Measurements from ENCODE around the gene SLC27A3.

The SLC27A3 gene, protein sequence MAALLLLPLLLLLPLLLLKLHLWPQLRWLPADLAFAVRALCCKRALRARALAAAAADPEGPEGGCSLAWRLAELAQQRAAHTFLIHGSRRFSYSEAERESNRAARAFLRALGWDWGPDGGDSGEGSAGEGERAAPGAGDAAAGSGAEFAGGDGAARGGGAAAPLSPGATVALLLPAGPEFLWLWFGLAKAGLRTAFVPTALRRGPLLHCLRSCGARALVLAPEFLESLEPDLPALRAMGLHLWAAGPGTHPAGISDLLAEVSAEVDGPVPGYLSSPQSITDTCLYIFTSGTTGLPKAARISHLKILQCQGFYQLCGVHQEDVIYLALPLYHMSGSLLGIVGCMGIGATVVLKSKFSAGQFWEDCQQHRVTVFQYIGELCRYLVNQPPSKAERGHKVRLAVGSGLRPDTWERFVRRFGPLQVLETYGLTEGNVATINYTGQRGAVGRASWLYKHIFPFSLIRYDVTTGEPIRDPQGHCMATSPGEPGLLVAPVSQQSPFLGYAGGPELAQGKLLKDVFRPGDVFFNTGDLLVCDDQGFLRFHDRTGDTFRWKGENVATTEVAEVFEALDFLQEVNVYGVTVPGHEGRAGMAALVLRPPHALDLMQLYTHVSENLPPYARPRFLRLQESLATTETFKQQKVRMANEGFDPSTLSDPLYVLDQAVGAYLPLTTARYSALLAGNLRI

DNA sequence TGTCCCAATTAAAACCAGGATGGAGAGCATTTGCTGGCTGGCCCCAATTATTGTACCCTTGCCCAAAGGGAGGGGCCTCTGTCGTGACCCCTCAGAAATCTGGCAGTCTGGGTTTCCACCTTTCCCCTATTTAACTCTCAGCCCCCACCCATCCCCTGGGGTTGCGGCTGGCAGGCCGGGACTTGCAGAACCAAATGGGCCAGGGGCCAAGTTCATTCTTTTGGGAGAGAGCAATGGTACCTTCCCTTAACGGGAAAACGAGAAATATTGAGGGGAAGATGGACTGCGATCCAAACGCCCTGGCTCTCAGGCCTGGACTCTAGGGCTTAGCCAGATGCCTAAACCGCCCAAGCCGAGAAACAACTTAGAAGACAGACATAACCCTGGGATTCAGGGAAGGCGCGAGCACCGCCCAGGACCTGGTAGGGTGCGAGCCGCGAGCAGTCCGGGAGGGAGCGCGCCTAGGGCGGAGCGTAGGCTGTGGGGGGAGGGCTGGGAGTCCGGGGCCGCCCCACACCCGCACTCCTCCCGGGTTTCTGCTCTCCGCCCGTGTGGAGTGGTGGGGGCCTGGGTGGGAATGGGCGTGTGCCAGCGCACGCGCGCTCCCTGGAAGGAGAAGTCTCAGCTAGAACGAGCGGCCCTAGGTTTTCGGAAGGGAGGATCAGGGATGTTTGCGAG lies at the start of gene SLC27A3:
Gene SLC27A3 (plus strand): TSS at position 628 of the 678 bp plus-strand sequence. CDS start 91 bp downstream, outside the sequence.
- peak; percentile 71 for DNase-seq (ENCODE audit: low read depth)

DNA sequence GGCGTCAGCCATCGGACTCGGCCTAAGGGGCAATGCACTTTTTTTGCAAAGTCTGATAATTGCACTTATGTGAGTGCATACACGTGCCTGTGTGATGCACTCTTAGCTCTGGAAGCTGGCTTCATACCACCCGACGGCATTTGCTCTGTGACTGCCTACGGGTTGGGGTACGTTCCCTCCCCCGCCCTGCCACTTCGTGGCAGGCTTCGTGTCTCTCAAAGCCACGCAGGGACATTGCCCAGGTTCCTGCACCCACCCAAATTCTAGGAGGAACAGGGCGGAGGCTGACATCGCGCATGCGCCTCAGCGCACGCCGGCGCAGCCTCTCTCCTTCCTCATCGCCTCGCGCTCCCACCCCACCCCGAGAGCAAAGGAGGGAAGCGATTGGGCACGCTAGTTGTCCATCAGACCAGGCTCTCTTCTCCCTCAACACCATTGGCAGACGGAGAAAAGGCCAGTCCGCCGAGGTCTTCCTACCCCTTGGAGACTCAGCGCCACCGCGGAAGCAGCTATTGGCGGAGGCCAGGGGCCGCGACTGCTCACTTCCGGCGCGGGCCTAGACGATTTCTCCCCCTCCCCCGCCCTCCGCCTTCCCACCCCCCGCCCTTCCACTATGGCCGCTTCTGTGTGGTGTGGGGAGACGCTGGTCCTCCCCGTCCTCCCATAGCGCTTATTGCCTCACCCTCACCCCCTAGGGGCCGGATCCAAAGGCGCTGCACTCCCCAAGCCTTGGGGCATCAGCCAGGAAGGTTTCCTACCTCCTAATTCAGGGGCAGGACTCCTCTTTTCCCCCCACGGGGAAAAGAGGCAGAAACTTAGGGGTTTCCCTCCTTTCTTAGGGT lies 47.5 kb upstream of the SLC27A3 start, which contains the start of gene INTS3:
Gene INTS3 (plus strand): TSS at position 588 of the 842 bp plus-strand sequence. CDS start 585 bp downstream, outside the sequence.
- peak; percentile 100 for DNase-seq (ENCODE audit: low read depth)

DNA sequence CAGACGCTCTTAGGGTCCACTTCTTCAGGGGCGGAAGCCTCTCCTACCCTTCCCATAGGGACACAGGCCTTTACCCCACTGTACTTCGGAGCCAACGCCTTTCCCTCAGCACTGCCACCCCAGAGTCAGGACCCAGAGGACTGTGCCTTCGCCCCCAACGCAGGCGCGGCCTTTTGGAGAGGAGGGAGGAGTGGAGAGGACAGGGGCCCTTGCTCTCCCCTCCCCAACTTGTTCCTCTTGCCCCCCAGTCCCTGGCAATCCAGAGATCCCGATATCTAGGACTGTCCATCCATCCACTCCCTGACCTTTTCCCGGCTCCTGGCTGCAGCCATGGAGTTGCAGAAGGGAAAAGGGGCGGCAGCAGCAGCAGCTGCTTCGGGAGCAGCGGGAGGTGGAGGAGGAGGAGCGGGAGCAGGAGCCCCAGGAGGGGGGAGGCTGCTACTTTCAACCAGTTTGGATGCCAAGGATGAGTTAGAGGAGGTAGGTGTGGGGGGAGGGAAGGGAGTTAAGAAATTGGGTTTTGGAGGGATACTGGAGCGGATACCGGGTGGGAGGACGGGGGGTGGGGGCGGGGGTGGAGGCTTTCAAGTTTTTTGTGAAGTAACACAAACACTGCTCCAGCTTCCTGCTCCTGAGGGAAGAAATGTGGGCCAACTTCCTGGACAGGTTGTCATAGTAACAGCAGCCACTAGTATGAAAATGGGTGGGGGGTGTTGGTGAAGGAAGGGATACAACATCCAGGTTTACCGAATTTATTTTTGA lies 46.7 kb upstream of the SLC27A3 start:
- no peak for DNase-seq (ENCODE audit: low read depth)

DNA sequence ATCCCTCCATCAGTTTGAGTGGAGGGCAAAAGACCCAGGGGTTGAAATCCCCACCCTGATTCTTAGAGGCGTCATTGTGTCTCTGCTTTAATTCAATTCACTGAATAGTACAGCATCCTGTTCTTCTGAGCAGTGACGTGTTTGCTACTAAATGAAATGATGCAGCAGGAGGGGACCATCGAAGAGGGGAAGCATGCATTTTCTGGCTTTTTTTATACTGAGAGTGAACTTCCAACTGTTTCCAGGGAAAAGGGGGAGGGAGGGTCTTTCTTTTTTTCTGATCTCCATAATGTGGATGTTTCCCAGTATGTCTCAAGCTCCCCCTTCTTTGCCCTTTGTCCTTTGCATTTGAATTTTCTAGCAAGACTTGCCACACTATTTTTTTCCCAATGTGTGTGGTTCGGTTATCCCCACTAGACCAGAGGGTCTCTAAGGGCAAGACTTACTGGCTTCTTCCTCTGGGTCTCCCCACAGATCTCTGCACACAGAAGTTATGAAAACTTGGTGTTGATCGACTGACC lies 44.7 kb upstream of the SLC27A3 start:
- DNase-seq (ENCODE audit: low read depth), result no peak

DNA sequence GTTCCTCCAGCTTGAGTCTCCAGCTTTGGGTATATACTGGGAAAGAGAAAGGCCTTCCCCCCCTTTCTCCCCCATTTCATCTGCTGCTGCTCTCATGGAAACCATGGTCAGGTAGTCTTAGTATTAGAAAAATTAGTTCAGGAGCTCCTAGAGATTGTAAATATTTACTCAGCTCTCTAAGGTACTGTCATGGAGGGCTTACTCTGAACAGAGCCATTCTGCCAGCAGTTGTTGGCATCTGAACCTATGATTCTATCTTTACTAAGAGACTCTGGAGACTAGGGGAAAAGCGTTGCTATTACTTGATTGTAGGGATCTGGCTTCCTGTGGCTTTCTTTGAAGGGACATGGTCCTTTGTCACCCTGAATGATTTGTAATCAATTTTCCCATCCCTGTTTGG lies 41.2 kb upstream of the SLC27A3 start:
- DNase-seq (ENCODE audit: low read depth), result no peak

DNA sequence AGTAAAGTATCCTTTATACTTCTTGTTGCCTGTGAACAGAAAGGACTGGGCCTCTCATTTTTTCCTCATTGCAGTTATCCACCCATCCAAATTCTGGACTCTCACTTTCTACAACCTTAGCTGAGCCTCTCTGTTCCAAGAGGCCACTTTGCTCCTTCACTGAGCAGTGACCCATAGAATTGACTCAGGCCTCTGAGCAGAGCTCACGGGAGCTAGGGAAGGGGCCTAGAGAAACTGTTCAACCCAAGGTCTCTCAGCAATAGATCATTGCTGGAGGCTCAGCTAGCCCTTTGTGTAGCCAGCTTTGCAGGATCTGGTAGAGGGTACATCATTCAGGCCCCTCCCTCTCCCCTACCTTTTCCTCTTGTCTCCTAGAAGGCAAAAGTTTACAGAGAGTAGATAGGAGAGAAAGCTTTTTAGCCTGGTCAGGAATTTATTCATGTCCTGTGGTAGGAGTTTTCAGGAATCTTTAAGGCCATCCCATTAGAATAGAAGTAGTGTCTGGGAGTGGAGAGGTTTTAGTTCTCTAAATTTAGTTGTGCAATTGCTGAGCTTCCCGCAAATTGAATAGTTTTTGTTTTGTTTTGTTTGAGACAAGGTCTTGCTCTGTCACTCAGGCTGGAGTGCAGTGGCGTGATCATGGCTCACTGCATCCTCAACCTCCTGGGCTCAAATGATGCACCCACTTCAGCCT lies 40.7 kb upstream of the SLC27A3 start:
- DNase-seq (ENCODE audit: low read depth), result no peak

DNA sequence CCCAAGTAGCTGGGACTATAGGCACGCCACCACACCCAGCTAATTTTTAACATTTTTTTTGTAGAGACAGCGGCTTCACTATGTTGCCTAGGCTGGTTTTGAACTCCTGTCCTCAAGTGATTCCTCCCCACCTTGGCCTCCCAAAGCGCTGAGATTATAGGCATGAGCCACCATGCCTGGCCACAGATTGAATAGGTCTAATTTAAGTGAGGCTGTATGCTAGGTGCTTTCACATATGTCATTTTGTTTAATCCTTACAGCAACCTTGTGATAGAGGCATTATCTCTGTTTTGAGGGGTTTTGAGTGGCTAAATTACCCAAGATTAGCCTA lies 40.2 kb upstream of the SLC27A3 start:
- DNase-seq (ENCODE audit: low read depth), result no peak

DNA sequence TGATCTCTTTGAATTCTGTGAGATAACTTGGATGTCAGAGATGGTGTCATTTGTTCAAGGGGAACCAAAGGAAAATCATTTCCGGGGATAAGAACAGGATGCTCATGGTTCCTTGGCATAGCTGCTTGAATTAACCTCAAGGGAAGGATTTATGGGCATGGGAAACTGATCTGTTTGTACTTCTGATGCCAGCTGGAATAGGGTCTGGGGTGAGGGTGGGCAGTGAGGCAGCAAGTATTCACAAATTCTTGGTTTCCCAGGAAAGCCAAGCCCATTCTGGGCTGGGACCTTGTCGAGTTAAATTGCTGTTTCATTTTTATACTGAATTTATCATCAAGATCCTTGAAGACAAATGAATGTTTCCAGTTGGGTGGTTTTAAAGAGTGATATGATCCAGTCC lies 33.2 kb upstream of the SLC27A3 start:
- no peak for DNase-seq (ENCODE audit: low read depth)

DNA sequence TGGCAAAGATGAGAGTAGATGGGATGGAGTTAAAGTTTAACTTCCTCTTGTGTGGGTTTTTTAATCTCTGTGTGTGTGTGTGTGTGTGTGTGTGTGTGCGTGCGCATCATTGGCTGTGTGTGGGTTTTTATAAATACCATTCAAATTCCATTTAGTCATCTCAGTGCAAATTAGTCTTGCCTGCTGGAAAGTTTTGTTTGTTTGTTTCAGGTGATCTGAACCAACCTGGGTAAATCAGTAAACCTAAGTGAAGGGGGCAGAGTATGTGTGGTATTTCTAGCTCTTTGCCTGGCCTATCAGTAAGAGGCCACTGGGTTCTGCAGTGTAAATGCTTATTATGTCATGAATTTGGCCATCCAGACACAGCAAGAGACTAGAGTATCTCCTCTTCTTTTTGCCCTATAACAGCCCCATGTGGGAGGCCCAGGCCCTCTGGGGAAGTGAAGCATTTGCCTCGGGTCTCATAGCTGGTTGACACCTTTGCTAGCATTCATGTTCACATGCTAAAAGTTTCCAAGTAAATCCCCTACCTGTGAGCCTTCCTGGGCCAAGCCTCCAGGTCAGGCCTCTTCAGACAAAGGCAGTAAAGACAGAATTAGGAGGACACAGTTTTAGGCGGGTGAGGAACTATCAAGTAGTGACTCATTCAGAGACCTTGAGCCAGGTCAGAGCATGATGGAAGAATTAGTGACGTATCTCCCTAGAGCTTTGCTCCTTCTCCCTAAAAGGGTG lies 32.6 kb upstream of the SLC27A3 start:
- DNase-seq (ENCODE audit: low read depth), result no peak

DNA sequence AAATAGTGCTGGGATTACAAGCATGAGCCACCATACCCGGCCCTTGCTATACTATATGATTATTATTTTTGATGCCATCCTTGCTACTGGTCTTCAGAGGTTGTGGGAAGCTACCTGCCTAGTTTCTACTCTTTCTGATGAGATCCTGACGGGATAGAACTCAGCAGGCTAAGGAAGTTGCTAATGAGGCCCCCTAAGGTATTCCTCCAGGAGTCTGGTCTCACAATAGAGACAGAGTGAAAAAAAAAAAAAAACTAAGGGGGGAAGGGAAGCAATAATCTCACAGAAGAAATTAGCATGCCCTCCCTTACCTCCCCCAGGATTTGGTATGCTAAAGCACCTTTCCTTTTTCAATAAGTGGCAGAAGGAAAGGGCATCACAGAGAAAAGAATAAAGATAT lies 29.8 kb upstream of the SLC27A3 start:
- no peak for DNase-seq (ENCODE audit: low read depth)

DNA sequence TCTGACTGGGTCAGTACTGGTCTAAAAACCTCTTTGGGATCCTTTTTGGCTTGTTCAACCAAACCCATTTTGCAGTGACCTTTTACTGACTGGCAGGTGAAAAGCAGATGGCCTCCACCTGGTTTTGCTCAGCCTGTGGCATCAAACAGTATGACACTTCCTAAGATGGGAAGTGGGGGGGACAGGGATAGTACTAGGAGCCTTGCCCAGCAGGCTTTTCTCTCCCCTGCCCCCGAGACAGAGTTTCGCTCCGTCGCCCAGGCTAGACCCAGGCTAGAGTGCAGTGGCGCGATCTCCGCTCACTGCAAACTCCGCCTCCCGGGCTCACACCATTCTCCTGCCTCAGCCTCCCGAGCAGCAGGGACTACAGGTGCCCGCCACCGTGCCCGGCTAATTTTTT lies 29.0 kb upstream of the SLC27A3 start:
- DNase-seq (ENCODE audit: low read depth), result no peak

DNA sequence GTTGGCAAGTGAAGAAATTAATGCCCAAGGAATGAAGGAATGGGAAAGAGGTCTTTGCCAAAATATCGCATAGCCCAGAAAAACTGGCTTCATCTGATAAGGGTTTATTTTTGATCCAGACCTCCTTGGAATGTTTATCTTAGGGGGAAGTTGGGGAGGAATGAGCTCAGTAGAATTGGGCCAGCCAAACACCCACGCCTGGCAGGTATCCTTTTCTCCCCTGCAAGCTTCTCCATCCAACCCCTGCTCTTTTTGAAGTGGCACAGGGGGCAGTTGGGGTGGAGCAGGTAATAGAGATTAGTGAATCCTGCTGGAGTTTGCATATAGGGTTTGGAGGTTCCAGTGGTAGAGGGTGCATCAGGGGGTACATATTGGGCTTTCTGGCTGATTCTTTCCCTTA lies 26.3 kb upstream of the SLC27A3 start:
- DNase-seq (ENCODE audit: low read depth), result no peak

DNA sequence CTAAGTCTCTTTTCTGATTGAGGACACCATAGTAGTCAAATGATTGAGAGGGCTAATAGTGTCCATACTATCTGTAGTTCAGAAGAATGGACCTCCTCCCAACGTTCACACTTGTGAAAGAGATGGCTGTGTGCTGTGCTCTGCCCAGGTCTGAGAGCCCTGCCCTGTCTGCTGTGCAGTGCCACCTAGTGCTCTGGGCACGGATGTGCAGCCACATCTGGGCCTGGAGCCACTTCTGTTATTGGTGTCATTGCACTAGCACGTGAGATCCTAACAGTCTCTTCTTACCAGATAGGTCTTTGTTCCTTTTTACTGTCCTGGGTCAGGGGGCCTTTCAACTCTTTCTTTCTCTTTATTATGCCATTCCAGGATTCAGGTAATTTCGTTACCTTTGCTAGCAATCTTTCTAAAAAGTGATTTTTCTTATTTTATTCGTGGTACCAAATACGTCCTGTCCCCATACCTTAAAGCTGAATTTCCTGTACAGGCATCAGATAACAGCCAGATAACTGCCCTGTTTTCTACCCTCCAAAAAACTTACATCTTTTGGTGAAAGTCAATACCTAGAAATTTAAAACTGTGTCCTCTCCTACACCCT lies 25.7 kb upstream of the SLC27A3 start:
- DNase-seq (ENCODE audit: low read depth), result peak; percentile 72

DNA sequence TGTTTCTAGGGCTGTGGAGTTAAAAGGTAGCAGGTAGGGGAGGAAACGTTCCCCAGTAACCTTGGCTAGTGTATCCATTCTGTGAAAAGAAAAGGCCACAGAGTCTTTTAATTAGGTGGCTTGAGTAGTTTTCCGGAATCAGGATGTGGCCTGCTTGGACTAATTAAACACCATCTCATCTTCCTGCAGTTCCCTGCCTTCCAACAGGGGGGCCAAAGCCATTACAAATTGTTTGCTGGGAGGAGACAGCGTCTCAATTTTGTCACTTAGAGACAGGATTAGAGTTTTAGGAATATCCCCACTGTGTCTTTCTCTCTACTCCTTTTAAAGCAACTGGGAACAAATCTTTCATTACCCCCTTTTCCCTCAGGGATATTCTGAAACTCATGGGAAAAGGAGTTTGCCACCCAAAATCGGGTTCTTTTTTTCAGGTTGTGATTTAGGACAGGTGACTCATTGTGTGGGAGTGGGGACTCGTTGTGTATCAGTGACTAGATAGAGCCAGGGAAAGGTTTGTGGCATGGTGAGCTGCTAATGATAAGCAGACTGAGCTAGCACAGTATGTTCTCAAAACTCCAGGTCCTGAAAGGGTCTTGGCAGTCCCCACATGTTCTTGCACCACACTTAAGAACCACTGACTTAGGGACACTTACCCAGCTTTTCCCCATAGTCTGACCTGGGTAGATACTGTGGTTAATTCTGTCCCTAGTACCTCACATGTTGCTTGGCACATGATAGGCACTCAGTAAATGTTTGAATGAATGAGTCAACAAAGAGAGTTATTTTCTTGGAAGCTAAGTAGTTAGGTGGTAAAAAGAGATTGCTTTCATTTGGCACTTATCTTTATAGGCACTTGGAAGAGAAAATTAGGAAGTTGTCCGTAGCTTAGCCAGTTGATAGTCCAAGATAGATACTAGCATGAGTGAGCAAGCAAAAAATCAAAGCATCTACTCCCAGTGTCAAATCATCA lies 24.9 kb upstream of the SLC27A3 start:
- no peak for DNase-seq (ENCODE audit: low read depth)

DNA sequence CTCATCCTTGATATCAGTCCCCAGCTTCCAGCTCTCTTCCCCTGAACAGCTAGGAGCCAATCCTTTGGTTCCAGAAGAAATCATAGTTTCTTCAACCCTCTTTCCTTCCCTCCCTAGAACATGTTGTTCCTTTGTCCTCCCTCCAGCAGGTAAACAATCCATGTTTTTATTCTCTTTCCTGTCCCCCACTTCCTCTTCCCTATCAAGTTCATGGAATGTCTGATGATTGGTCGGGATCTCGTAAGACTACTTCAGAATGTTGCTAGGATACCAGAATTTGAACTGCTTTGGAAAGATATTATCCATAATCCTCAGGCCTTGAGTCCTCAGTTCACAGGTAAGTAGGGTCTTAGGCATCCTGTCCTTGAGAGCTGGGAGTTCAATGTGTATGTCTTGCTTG lies 23.1 kb upstream of the SLC27A3 start:
- no peak for DNase-seq (ENCODE audit: low read depth)

DNA sequence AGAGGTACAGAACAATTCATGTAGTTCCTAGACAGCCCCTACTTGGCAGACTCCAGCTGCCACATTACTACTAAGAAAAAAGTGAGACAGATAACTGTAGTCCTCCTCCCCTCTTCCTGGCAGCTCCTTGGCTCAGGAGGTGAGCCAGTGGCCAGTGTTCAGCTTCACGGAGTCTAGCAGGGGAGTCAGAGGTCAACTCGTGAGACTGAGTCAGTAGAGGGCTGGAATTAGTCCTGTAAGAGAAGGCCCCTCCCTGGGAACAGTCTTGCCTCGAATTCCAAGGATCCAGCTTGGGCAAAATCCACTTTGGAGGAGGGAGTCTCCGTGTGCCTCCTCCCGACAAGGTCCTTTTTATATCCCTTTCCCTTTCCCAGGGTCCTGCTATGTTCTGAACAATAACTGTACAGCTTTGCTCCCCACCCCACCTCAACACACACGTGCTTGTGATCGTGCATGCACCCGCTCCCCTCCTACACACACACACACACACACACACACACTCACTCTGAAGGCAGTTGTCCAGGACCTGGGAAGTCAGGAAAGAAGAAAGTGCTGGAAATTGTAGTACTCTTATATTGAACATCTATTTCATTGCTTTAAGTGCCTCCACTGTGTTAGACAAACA lies 22.5 kb upstream of the SLC27A3 start:
- DNase-seq (ENCODE audit: low read depth), result peak; percentile 20

DNA sequence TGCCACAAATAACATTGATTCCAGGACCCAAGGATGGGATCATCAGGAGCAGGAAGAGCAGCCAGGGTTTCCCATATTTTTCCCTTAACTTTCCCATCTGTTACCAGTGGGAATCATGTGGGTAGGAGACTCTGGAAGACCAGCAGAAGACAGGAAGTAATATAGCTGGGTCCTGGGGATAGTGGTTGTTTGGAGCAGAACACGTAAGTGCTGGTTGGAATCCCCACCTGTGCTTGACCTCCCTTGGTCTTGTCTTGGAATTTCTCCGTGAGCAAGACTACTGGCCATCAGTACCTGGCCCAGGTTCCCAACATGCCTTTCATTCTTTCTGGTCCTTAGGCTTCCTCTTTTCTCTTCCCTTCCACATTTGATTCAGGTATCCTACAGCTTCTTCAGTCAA lies 20.9 kb upstream of the SLC27A3 start:
- no peak for DNase-seq (ENCODE audit: low read depth)

DNA sequence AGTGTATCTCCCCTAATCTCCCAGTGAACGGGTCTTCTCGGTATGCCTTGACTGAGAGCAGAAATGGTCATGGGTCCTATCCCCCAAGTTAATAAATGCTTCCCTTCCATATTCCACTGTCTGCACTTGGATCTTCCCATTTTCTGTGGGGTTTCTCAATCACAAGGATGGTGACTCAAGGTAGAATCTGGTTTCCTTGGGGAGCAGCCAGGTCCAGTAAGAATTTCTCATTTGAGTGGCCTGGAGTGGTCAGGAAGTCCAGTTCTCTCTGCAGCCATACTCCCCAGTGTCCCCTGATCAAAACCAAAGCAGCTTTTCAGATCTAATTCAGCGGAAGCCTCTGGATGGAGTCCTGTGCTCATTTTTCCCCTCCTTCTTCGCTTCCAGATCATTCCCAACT lies 14.8 kb upstream of the SLC27A3 start:
- no peak for DNase-seq (ENCODE audit: low read depth)

Measured in fibroblast of the conjunctiva (primary cell).